Activated naive CD4-positive, alpha-beta T cell (primary cell): Measurements from ENCODE around the gene NSD1.

Experiments
- DNase-seq, 4 experiments: peaks; one replicate each; lab custom pipeline; 2025; lab: John Stamatoyannopoulos, UW

The NSD1 gene

GRCh38 chr5:177097016-177097985 lies 36.3 kb upstream of the NSD1 start:
- no peak for DNase-seq

GRCh38 chr5:177098120-177098469 lies 35.5 kb upstream of the NSD1 start:
- DNase-seq, result no peak

GRCh38 chr5:177098470-177099141 lies 35.0 kb upstream of the NSD1 start:
- no peak for DNase-seq

GRCh38 chr5:177099422-177100093 lies 34.0 kb upstream of the NSD1 start:
- no peak for DNase-seq

- no peak for DNase-seq
Observed at GRCh38 chr5:177100714-177101121, 32.9 kb upstream of the NSD1 start.

- DNase-seq, result no peak
Observed at GRCh38 chr5:177103523-177104253, 29.9 kb upstream of the NSD1 start.

- no peak for DNase-seq
Observed at GRCh38 chr5:177105691-177106476, 27.7 kb upstream of the NSD1 start.

- DNase-seq, result no peak
Observed at GRCh38 chr5:177107159-177107558, 26.4 kb upstream of the NSD1 start.

GRCh38 chr5:177109810-177110209 lies 23.8 kb upstream of the NSD1 start:
- no peak for DNase-seq

GRCh38 chr5:177111720-177112394 lies 21.7 kb upstream of the NSD1 start:
- peak; percentile 25 to 47 (median 42) for DNase-seq

GRCh38 chr5:177112589-177113220 lies 20.9 kb upstream of the NSD1 start:
- no peak for DNase-seq

- DNase-seq, result peak; percentile 35 to 71 (median 62)
Observed at GRCh38 chr5:177113566-177114424, 19.8 kb upstream of the NSD1 start.

GRCh38 chr5:177116631-177117373 lies 16.8 kb upstream of the NSD1 start:
- DNase-seq, result peak; percentile 26 to 70 (median 56)

- no peak for DNase-seq
Observed at GRCh38 chr5:177117441-177118045, 16.0 kb upstream of the NSD1 start.

GRCh38 chr5:177122566-177122965 lies 11.0 kb upstream of the NSD1 start:
- DNase-seq, result no peak

- DNase-seq, result no peak
Observed at GRCh38 chr5:177123789-177124485, 9.6 kb upstream of the NSD1 start.

GRCh38 chr5:177124486-177124991 lies 9.0 kb upstream of the NSD1 start:
- DNase-seq, result no peak
